GM12864 (cell line): ENCODE measurements around the gene FBXL16.

Experiments
- DNase-seq: peaks from one replicate; pipeline ENCODE4 v3.0.0-alpha.2; 2011; ENCODE audit warnings: low read depth
- H3K4me3 ChIP-seq: 2 replicates; pipeline ENCODE4 v1.5.1; 2011; ENCODE audit warnings: mild to moderate bottlenecking, low read depth, low read length, control low read depth
- CTCF ChIP-seq: IDR thresholded peaks from 2 replicates; pipeline ENCODE4 v1.5.1; 2011; ENCODE audit warnings: low read depth, mild to moderate bottlenecking, moderate library complexity, low read length, control low read depth, inconsistent platforms; ENCODE audit errors: missing control alignments

FBXL16 gene

GRCh38 chr16:643050-643368, 62.6 kb downstream of the FBXL16 start:
- peak overlapping the region; percentile 79 for H3K4me3 ChIP-seq
- no peak for TF ChIP-seq CTCF
- DNase-seq: no peak
